ENCODE data around the gene TRMT1. TPM values are rescaled to one million over a fixed set of nuclear protein-coding genes. Genes with fewer than 3 reads are reported as not detected.

The TRMT1 gene
- total RNA-seq, 2 experiments from 2014 or later, result 59.8 to 60.3 TPM

DNA sequence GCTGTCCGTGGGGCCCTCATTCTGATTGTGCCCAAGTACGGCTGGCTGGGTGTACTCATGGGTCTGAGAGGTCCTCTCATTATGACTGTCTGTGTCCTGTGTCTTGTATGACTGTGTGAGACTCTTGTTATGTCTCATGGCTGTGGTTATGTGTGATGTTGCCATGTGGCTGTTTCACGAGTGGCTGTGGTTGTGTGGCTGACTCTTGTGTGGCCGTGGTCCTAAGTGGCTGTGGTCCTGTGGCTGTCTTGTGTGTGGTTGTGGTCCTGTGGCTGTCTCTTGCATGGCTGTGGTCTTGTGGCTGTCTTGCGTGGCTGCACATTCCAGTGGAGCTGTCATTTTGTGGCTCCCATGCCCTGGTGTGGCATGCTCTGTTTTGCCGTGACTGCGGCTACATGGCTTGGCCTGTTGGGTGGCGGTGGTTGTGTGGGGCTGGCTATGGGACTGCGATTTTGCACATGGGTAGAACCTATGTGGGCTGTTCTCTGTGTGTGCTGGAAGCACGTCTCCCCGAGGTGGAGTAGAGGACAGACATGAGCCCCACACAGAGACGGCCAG is 16.4 kb downstream of the TRMT1 start:
- Mint-ChIP-seq H3K36me3 (ENCODE audit: low read depth) (peaks cover 7% of the 10 kb centered on the region), H3K9me3 (ENCODE audit: insufficient read depth) (no peaks in the 10 kb centered on the region), H3K27ac (peak overlapping the region; percentile 91), H3K4me3 (peak overlapping the region; percentile 63), H3K27me3 (ENCODE audit: low read depth) (peaks cover 31% of the 10 kb centered on the region), H3K4me1 (ENCODE audit: low read depth) (peaks cover 59% of the 10 kb centered on the region)
- POLR2A ChIA-PET, result interaction anchor here (0.8 to 1.7 kb wide), 6 partner anchors 11 to 309 kb away, joined by 3 to 10 read pairs (median 4); partner anchors contain the start of gene JUNB
- peak; percentile 79 for DNase-seq
- CTCF ChIA-PET, result interaction anchor here (0.8 to 2.8 kb wide), 5 partner anchors 39 to 135 kb away, joined by 3 to 13 read pairs (median 5); no protein-coding TSS in a partner anchor
- ATAC-seq, result peak; percentile 45

DNA sequence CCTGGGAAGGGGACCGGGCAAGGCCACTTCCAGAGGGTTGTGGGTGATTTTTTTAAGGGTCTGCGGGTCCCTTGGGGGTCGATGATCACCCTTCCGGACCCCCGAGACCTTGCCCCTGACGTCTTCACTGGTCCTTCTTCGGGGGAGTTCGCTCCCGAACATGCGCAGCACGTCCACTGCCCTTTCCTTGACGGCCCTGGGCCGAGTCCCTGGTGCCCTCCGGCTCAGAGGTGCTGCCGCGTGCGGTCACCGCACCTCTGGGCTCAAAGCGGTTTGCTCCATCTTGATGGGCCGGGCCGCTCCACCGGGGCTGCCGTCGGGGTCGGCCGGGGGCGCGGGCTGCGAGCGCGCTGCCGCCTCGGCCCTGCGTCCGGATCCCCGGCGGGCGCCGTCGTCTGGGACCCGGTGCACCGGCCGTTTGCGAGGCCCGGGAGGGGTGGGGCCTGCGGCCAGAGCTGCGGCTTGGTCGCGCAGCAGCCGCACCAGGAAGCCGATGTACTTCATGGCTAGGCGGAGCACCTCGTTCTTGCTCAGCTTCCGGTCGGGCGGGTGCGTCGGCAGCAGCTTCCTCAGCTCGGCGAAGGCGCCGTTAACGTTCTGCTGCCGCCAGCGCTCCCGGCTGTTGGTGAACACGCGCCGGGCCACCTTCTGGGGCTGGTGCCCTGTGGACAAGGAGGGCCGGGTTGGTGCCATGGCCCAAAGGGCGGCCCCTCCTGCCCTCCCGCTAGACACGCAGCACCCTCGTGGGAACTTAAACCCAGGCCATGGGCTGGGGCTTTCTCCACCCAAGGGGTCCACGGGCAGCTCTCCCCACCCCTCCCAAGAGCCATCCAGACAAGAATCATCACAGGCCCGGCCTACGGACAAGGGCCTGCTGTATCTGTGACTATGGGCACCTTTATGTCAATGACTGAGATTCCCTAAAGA is 17.2 kb downstream of the TRMT1 start:
- H3K4me1 Mint-ChIP-seq (ENCODE audit: low read depth), result peaks cover 58% of the 10 kb centered on the region
- CTCF ChIA-PET, result interaction anchor here (0.8 to 2.8 kb wide), 5 partner anchors 38 to 134 kb away, joined by 3 to 13 read pairs (median 5); no protein-coding TSS in a partner anchor
- H3K27ac Mint-ChIP-seq, result peak overlapping the region; percentile 91
- peaks cover 36% of the 10 kb centered on the region for H3K27me3 Mint-ChIP-seq (ENCODE audit: low read depth)
- H3K9me3 Mint-ChIP-seq (ENCODE audit: insufficient read depth), result no peaks in the 10 kb centered on the region
- POLR2A ChIA-PET, result interaction anchor here (0.8 to 1.7 kb wide), 5 partner anchors 11 to 308 kb away, joined by 3 to 10 read pairs (median 4); partner anchors contain the start of gene JUNB
- H3K36me3 Mint-ChIP-seq (ENCODE audit: low read depth), result peaks cover 7% of the 10 kb centered on the region
- H3K4me3 Mint-ChIP-seq, result peak overlapping the region; percentile 63
- ATAC-seq, result peak; percentile 64
- peak; percentile 87 for DNase-seq

DNA sequence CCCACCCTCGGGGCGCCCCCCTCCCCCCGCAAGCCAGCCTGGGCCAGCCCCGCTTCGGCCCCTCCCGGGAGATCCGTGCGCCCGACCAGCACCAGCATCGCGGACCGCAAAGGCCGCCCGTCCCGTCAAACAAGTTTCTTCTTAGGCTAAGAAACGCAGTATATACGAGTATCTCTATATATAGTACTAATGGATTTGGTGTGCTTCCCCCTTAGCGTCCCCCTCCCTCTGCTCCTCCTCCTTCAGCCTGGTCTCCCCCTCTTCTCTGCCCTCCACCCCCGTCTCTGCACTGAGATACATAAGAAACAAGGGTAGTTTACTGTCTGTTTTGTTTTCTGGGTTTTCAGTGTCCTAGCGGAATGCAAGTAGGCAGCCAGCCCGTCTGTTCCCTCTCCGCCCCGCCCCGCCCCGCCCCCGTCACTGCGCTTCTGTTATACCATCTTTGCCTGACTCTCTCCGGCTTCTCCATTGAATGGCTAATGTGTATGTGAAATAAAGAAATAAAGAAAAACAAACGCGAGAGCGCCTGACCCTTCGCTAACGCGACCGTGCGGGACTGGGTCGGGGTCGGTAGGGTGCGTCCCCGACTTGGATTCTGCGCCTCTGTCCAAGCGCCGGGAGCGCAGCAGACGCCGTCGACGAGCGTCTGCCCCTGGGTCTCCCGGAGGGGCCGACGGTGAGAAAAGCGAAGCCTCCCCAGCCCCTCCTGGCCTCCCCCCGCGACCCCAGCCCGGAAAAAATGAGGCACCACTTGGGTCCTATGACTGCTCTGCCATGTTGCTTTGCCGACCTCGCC is 18.1 kb downstream of the TRMT1 start:
- ChIA-PET POLR2A (interaction anchor here (1.1 kb wide), 1 partner anchor 19 kb away, joined by 4 read pairs; no protein-coding TSS in a partner anchor), CTCF (interaction anchor here (1.5 to 1.8 kb wide), 2 partner anchors 56 to 133 kb away, joined by 4 to 13 read pairs; no protein-coding TSS in a partner anchor)
- H3K4me3 Mint-ChIP-seq, result peak overlapping the region; percentile 61
- peak overlapping the region; percentile 72 for H3K27ac Mint-ChIP-seq
- H3K36me3 Mint-ChIP-seq (ENCODE audit: low read depth), result peaks cover 7% of the 10 kb centered on the region
- H3K4me1 Mint-ChIP-seq (ENCODE audit: low read depth), result peaks cover 58% of the 10 kb centered on the region
- peaks cover 36% of the 10 kb centered on the region for H3K27me3 Mint-ChIP-seq (ENCODE audit: low read depth)
- ATAC-seq (no peak), DNase-seq (no peak)
- H3K9me3 Mint-ChIP-seq (ENCODE audit: insufficient read depth), result no peaks in the 10 kb centered on the region

DNA sequence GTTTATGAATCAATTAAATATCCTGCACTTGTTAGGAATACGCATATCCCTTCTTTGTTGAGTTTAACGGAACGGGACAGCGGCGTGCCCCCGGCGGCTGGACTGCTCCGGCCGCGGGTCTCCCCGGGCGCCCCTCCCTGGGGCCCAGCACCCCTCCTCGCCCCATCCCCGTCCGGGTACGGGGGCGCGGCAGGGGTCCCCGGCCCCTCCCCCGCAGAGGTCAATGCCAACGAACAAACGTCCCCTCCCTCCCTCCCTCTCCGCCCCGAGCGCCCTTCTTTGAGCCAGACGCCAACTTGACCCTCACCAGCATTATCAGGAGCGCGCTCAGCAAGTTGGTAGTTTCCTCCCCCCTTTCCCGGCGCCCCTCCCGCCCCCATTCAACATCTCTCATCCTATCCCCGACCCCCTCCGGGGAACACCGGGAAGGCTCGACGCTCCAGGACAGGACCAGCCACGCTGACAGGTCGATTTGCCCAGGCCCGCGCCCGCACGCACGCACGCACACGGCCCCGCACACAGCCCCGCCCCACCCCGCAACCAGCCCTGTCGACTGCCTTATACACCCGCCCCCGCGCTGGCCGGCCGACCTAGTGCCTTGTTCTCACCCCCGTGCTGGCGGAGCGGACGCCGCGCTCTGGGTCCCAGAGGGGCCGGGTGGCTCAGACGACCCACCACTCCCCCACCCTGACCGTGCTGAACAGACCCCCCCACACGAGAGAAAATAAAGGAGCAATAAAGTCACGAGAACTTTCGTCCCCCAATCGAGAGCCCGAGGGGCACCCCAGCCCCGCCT is 18.9 kb downstream of the TRMT1 start:
- H3K9me3 Mint-ChIP-seq (ENCODE audit: insufficient read depth), result no peaks in the 10 kb centered on the region
- CTCF ChIA-PET, result interaction anchor here (8.4 kb wide), 1 partner anchor 121 kb away, joined by 131 read pairs; no protein-coding TSS in a partner anchor
- peaks cover 36% of the 10 kb centered on the region for H3K27me3 Mint-ChIP-seq (ENCODE audit: low read depth)
- H3K36me3 Mint-ChIP-seq (ENCODE audit: low read depth), result peaks cover 7% of the 10 kb centered on the region
- ATAC-seq (no peak), DNase-seq (no peak)
- H3K27ac Mint-ChIP-seq, result no peak overlapping the region
- peaks cover 52% of the 10 kb centered on the region for H3K4me1 Mint-ChIP-seq (ENCODE audit: low read depth)
- H3K4me3 Mint-ChIP-seq, result no peak overlapping the region
- POLR2A ChIA-PET, result no interaction called here

DNA sequence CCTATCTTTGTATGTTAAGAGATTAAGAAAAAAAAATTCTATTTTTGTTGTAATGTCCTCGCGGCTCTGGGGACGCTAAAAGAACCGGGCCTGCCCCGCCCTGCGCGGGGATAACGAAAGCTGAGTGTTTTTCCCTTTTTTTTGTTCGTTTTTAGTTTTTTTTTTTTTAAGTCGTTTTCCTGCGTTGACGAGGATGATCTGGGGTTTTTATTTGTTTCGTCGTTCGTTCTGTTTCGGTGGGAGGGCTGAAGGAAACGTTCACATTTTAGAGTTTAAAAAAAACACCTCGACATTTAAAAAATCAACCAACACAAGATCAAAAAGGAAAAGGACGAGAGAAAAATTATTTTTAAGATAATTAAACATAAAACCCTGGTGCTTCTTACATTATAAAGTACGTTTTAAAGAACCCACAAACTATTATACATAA is 19.5 kb downstream of the TRMT1 start:
- Mint-ChIP-seq H3K36me3 (ENCODE audit: low read depth) (peaks cover 7% of the 10 kb centered on the region), H3K4me1 (ENCODE audit: low read depth) (peaks cover 51% of the 10 kb centered on the region), H3K27me3 (ENCODE audit: low read depth) (peaks cover 36% of the 10 kb centered on the region), H3K27ac (no peak overlapping the region), H3K9me3 (ENCODE audit: insufficient read depth) (no peaks in the 10 kb centered on the region), H3K4me3 (peak overlapping the region; percentile 39)
- ChIA-PET CTCF (interaction anchor here (4.4 to 8.4 kb wide), 2 partner anchors 36 to 120 kb away, joined by 50 to 131 read pairs; no protein-coding TSS in a partner anchor), POLR2A (no interaction called here)
- DNase-seq (no peak), ATAC-seq (no peak)

DNA sequence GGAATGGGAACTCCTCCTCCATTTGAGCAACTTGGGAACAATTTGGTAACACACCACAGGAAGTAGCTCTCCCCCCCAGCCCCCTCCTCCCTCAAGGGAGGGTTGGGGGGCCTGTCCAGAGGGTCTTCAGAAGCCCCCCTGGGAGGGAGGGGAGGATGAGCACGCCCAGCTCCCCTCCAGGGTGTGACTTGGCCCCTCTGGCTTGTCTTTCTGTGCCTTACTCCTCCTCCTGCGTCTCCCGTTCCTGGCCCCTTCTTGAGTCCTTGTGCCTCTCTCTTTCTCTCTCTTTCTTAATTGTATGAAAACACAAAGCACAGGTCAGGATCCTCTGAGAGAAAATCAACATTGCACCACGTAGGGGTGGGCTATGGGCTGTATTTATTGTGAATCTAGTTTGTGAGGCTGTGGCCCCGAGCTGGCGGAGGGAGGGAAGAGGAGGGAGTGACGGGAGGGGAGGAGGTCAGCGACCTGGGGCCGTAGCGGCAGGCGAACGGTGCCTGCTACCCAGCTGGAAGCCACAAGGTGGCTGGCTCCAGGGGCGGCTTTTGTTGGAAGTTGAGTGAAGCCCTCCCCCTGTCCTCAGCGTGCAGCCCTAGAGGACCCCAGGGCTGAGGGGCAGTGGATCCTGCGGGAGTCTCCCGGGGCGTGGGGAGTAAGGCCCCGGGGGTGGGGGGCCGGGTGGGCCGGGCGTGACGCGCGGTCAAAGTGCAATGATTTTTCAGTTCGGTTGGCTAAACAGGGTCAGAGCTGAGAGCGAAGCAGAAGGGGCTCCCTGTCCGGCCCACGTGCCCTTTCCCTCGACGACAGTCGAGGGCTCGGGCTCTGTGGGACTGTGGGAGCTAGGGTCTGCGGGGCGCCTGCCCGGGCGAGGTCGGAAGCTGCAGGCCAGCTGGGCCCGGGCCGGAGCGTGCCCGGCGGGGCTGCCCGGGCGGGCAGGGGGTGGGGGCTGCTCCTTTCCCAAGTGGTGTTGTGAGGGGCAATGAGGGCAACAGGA is 20.3 kb downstream of the TRMT1 start:
- Mint-ChIP-seq H3K4me3 (no peak overlapping the region), H3K27ac (no peak overlapping the region), H3K4me1 (ENCODE audit: low read depth) (peaks cover 45% of the 10 kb centered on the region), H3K36me3 (ENCODE audit: low read depth) (peaks cover 7% of the 10 kb centered on the region), H3K27me3 (ENCODE audit: low read depth) (peaks cover 36% of the 10 kb centered on the region), H3K9me3 (ENCODE audit: insufficient read depth) (no peaks in the 10 kb centered on the region)
- ChIA-PET CTCF (interaction anchor here (0.5 to 8.4 kb wide), 6 partner anchors 21 to 181 kb away, joined by 3 to 131 read pairs (median 27); no protein-coding TSS in a partner anchor), POLR2A (interaction anchor here (0.7 to 1.5 kb wide), 2 partner anchors 8 to 54 kb away, joined by 3 to 4 read pairs; partner anchors contain the start of genes IER2 and STX10)
- ATAC-seq (no peak), DNase-seq (no peak)

DNA sequence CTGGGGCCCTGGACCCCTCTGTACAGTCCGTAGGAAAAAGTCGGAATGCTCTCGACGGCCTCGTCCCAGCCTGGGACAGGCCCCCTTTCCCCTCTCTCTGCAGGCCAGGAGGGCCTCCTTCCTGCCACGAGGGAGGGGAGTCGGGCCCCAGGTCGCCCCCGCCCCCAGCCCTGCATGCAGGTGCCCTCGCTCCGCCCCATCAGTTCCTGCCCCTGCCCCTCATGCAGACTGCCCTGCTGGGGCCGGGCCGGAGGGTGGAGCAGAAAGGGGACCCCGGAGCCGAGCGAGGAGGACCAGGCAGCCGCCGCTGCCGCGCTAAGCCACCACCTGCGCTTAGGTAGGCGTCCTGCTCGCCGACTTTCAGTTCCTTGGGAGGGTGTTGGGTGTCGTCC is 21.2 kb downstream of the TRMT1 start:
- ChIA-PET CTCF (interaction anchor here (0.9 to 8.4 kb wide), 6 partner anchors 10 to 130 kb away, joined by 3 to 131 read pairs (median 36); no protein-coding TSS in a partner anchor), POLR2A (interaction anchor here (0.6 to 1.5 kb wide), 4 partner anchors 9 to 120 kb away, joined by 3 to 4 read pairs (median 3); partner anchors contain the start of genes IER2 and STX10)
- Mint-ChIP-seq H3K36me3 (ENCODE audit: low read depth) (peaks cover 7% of the 10 kb centered on the region), H3K4me3 (no peak overlapping the region), H3K27ac (no peak overlapping the region), H3K27me3 (ENCODE audit: low read depth) (peaks cover 36% of the 10 kb centered on the region), H3K4me1 (ENCODE audit: low read depth) (peaks cover 42% of the 10 kb centered on the region), H3K9me3 (ENCODE audit: insufficient read depth) (no peaks in the 10 kb centered on the region)
- DNase-seq (no peak), ATAC-seq (no peak)

DNA sequence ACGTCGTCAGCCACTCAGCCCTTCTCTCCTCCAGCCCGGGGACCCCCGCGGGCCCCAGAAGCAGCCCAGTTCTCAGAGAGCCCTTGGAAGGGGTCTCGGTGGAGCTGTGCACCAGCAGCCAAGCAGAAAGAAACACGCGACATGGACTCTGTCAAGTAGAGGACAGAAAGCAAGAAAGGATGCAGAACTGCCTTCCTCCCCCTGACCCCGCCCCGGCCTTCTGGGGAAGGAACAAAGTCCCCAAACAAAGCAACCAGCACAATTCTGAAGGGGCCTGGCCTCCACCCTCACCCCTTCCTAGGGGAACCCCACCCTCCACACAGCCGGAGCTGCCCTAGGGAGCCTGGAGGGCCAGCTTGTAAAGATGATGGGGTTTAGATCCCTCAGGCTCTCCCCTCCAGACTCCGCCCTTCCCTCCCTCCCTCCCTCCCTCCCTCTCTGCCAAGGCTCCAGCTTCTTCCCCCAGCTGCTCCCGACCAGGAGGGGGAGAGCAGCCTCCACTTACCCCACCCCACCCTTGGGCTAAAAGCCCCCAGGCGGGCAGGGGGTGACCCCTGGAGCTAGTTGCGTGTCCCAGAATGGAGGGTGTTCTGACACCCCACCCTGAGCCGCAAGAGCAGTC is 21.7 kb downstream of the TRMT1 start:
- CTCF ChIA-PET, result interaction anchor here (1.0 to 8.4 kb wide), 15 partner anchors 9 to 157 kb away, joined by 3 to 131 read pairs (median 6); partner anchors contain the start of gene CALR
- Mint-ChIP-seq H3K27me3 (ENCODE audit: low read depth) (peaks cover 36% of the 10 kb centered on the region), H3K9me3 (ENCODE audit: insufficient read depth) (no peaks in the 10 kb centered on the region), H3K36me3 (ENCODE audit: low read depth) (peaks cover 2% of the 10 kb centered on the region), H3K27ac (no peak overlapping the region), H3K4me3 (no peak overlapping the region), H3K4me1 (ENCODE audit: low read depth) (peaks cover 37% of the 10 kb centered on the region)
- no peak for ATAC-seq
- POLR2A ChIA-PET, result interaction anchor here (0.6 to 1.5 kb wide), 5 partner anchors 9 to 129 kb away, joined by 3 to 5 read pairs (median 3); no protein-coding TSS in a partner anchor
- no peak for DNase-seq

DNA sequence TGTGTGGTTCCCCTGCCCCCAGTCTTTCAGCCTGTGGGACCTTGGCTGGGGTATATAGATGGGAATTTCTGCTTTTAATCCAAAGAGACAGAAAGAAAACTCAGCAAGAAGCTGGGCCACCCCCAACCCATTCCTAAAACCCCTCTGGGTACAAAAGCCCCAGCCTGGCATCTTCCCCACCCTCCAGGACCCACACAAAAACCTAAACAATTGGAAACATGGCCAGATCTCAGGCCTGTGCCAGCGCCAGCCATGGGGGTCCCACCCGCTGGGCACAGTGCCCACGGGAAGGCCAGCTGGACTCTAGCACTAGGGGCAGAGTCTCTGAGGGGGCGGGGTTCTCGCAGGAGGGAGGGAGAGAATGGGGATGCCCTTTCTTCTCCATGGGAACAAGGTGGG is 22.4 kb downstream of the TRMT1 start:
- ChIA-PET CTCF (interaction anchor here (0.7 to 8.4 kb wide), 27 partner anchors 8 to 156 kb away, joined by 3 to 131 read pairs (median 6); partner anchors contain the start of genes CALR and DAND5), POLR2A (interaction anchor here (1.2 to 1.3 kb wide), 2 partner anchors 116 to 129 kb away, joined by 3 to 5 read pairs; no protein-coding TSS in a partner anchor)
- DNase-seq, result no peak
- no peak for ATAC-seq
- H3K4me1 Mint-ChIP-seq (ENCODE audit: low read depth), result peaks cover 31% of the 10 kb centered on the region
- no peaks in the 10 kb centered on the region for H3K36me3 Mint-ChIP-seq (ENCODE audit: low read depth)
- peaks cover 35% of the 10 kb centered on the region for H3K27me3 Mint-ChIP-seq (ENCODE audit: low read depth)
- H3K27ac Mint-ChIP-seq, result no peak overlapping the region
- no peak overlapping the region for H3K4me3 Mint-ChIP-seq
- H3K9me3 Mint-ChIP-seq (ENCODE audit: insufficient read depth), result no peaks in the 10 kb centered on the region

All from activated CD8-positive, alpha-beta T cell treated with anti-CD3 and anti-CD28 coated beads, Interleukin-2, amount 10 ng/mL, durations not matched to agents 7 days and 5 days (primary cell).